ENCODE measurements around the gene ARID3B. TPM values are rescaled to one million over a fixed set of nuclear protein-coding genes. Genes with fewer than 3 reads are reported as not detected.
"Not testable (repeated sequence)": the region's sequence is repeated elsewhere in the genome, so short reads cannot be mapped to it uniquely, and the experiment has no call there.

The ARID3B gene
- total RNA-seq, 1 donor from 2014 or later = 5.4 TPM

- no peak for ATAC-seq
Measured at GRCh38 chr15:74624020-74624602, 83.1 kb downstream of the ARID3B start.

GRCh38 chr15:74625693-74626092 is 84.7 kb downstream of the ARID3B start:
- ATAC-seq = no peak

- no peak for ATAC-seq
Measured at GRCh38 chr15:74626336-74626735, 85.3 kb downstream of the ARID3B start.

- ATAC-seq = no peak
Measured at GRCh38 chr15:74626752-74627692, 86.0 kb downstream of the ARID3B start.

GRCh38 chr15:74627766-74628165 is 86.7 kb downstream of the ARID3B start:
- no peak for ATAC-seq

- no peak for ATAC-seq
Measured at GRCh38 chr15:74628199-74628598, 87.2 kb downstream of the ARID3B start.

- ATAC-seq = no peak
Measured at GRCh38 chr15:74628949-74629348, 87.9 kb downstream of the ARID3B start.

GRCh38 chr15:74629696-74630095 is 88.7 kb downstream of the ARID3B start:
- ATAC-seq = not testable (repeated sequence)

GRCh38 chr15:74630284-74631086 is 89.5 kb downstream of the ARID3B start:
- no peak for ATAC-seq

- no peak for ATAC-seq
Measured at GRCh38 chr15:74631087-74631385, 90.0 kb downstream of the ARID3B start.

- no peak for ATAC-seq
Measured at GRCh38 chr15:74631408-74631807, 90.4 kb downstream of the ARID3B start.

GRCh38 chr15:74631935-74632560 is 91.0 kb downstream of the ARID3B start:
- ATAC-seq = peak; percentile 40

- no peak for ATAC-seq
Measured at GRCh38 chr15:74632601-74633000, 91.6 kb downstream of the ARID3B start.

- ATAC-seq = no peak
Measured at GRCh38 chr15:74633781-74634180, 92.8 kb downstream of the ARID3B start.

GRCh38 chr15:74635228-74635627 is 94.2 kb downstream of the ARID3B start:
- peak; percentile 77 for ATAC-seq

GRCh38 chr15:74636984-74637383 is 96.0 kb downstream of the ARID3B start:
- no peak for ATAC-seq

- ATAC-seq = no peak
Measured at GRCh38 chr15:74641151-74641550, 100.1 kb downstream of the ARID3B start.

- ATAC-seq = peak; percentile 79
Measured at GRCh38 chr15:74642348-74642733, 101.3 kb downstream of the ARID3B start.

GRCh38 chr15:74642734-74643664 is 102.0 kb downstream of the ARID3B start:
- no peak for ATAC-seq

- no peak for ATAC-seq
Measured at GRCh38 chr15:74643665-74644204, 102.7 kb downstream of the ARID3B start.

- ATAC-seq = no peak
Measured at GRCh38 chr15:74646480-74646879, 105.5 kb downstream of the ARID3B start.

Data from esophagus mucosa (tissue), 1 donor.